HUES64 (cell line): ENCODE measurements around the gene FAM200B.
"Not testable (repeated sequence)": the region's sequence is repeated elsewhere in the genome, so short reads cannot be mapped to it uniquely, and the experiment has no call there.

Experiments used
- H3K27ac ChIP-seq: 2 replicates; pipeline ENCODE4 v1.7.0; 2013; ENCODE audit warnings: low read depth, low read length, inconsistent platforms
- H3K27me3 ChIP-seq: 2 replicates; pipeline ENCODE4 v1.6.1; 2013; ENCODE audit warnings: mild to moderate bottlenecking, low read length; ENCODE audit not compliant: insufficient read depth
- H3K36me3 ChIP-seq: 2 replicates; pipeline ENCODE4 v1.6.1; 2013; ENCODE audit warnings: mild to moderate bottlenecking, low read length; ENCODE audit not compliant: insufficient read depth
- H3K4me1 ChIP-seq: 2 replicates; pipeline ENCODE4 v1.6.1; 2013; ENCODE audit warnings: mild to moderate bottlenecking, low read length, moderate library complexity; ENCODE audit not compliant: insufficient read depth
- H3K4me3 ChIP-seq: 2 replicates; pipeline ENCODE4 v1.5.1; 2013; ENCODE audit warnings: mild to moderate bottlenecking, low read length, moderate library complexity
- H3K9ac ChIP-seq: 2 replicates; pipeline ENCODE4 v1.6.1; 2013; ENCODE audit warnings: mild to moderate bottlenecking, low read depth, low read length
- H3K9me3 ChIP-seq: 2 replicates; pipeline ENCODE4 v1.6.1; 2013; ENCODE audit warnings: low read depth, low read length; ENCODE audit not compliant: insufficient read depth
- WGBS: fragments of 150-250, 120-280 bp; methylation state at CpG from one replicate; pipeline ENCODE4 v1.1.7; 2013; ENCODE audit warnings: missing lambda C conversion rate; 5-methylcytosine and 5-hydroxymethylcytosine counted together

FAM200B gene

GRCh38 chr4:15716115-15716514 is 34.5 kb downstream of the FAM200B start:
- Histone ChIP-seq H3K4me1 (no peaks in the 10 kb centered on the region), H3K4me3 (no peak overlapping the region), H3K36me3 (no peaks in the 10 kb centered on the region), H3K27me3 (no peaks in the 10 kb centered on the region), H3K27ac (no peak overlapping the region), H3K9me3 (no peaks in the 10 kb centered on the region), H3K9ac (no peak overlapping the region)
- WGBS: 79% methylated on average over 3 of the region's 3 CpGs

GRCh38 chr4:15717086-15717485 is 35.5 kb downstream of the FAM200B start:
- no peak overlapping the region for H3K9ac ChIP-seq
- H3K9me3 ChIP-seq: no peaks in the 10 kb centered on the region
- no peaks in the 10 kb centered on the region for H3K36me3 ChIP-seq
- H3K27ac ChIP-seq: no peak overlapping the region
- WGBS: 96% methylated on average over 6 of the region's 6 CpGs
- H3K4me1 ChIP-seq: no peaks in the 10 kb centered on the region
- H3K27me3 ChIP-seq: no peaks in the 10 kb centered on the region
- no peak overlapping the region for H3K4me3 ChIP-seq

GRCh38 chr4:15717657-15718416 is 36.2 kb downstream of the FAM200B start:
- Histone ChIP-seq H3K4me3 (no peak overlapping the region), H3K27me3 (no peaks in the 10 kb centered on the region), H3K9ac (no peak overlapping the region), H3K9me3 (no peaks in the 10 kb centered on the region), H3K4me1 (no peaks in the 10 kb centered on the region), H3K36me3 (no peaks in the 10 kb centered on the region), H3K27ac (no peak overlapping the region)
- WGBS: 92% methylated on average over 3 of the region's 3 CpGs

GRCh38 chr4:15718465-15718864 is 36.8 kb downstream of the FAM200B start:
- WGBS: 95% methylated on average over 5 of the region's 5 CpGs
- H3K27me3 ChIP-seq: no peaks in the 10 kb centered on the region

GRCh38 chr4:15718959-15719358 is 37.3 kb downstream of the FAM200B start:
- WGBS: 91% methylated on average over 7 of the region's 7 CpGs
- Histone ChIP-seq H3K4me1 (no peaks in the 10 kb centered on the region), H3K27ac (no peak overlapping the region), H3K9me3 (no peaks in the 10 kb centered on the region), H3K36me3 (no peaks in the 10 kb centered on the region), H3K27me3 (no peaks in the 10 kb centered on the region), H3K4me3 (no peak overlapping the region), H3K9ac (no peak overlapping the region)

More at GRCh38 chr4:15718465-15718864, 36.8 kb downstream of the FAM200B start:
- H3K36me3 ChIP-seq: no peaks in the 10 kb centered on the region
- H3K9me3 ChIP-seq: no peaks in the 10 kb centered on the region
- no peak overlapping the region for H3K9ac ChIP-seq
- no peaks in the 10 kb centered on the region for H3K4me1 ChIP-seq
- H3K4me3 ChIP-seq: no peak overlapping the region
- no peak overlapping the region for H3K27ac ChIP-seq

GRCh38 chr4:15719506-15719905 is 37.9 kb downstream of the FAM200B start:
- H3K9ac ChIP-seq: no peak overlapping the region
- H3K27me3 ChIP-seq: no peaks in the 10 kb centered on the region
- H3K4me3 ChIP-seq: no peak overlapping the region
- WGBS: 87% methylated on average over 4 of the region's 4 CpGs
- H3K36me3 ChIP-seq: no peaks in the 10 kb centered on the region
- H3K9me3 ChIP-seq: no peaks in the 10 kb centered on the region
- no peak overlapping the region for H3K27ac ChIP-seq
- H3K4me1 ChIP-seq: no peaks in the 10 kb centered on the region

GRCh38 chr4:15720851-15721250 is 39.2 kb downstream of the FAM200B start:
- Histone ChIP-seq H3K9ac (no peak overlapping the region), H3K27me3 (no peaks in the 10 kb centered on the region), H3K4me3 (no peak overlapping the region), H3K9me3 (no peaks in the 10 kb centered on the region), H3K4me1 (no peaks in the 10 kb centered on the region), H3K27ac (no peak overlapping the region), H3K36me3 (no peaks in the 10 kb centered on the region)
- WGBS: 76% methylated on average over 2 of the region's 2 CpGs

GRCh38 chr4:15725608-15726007 is 44.0 kb downstream of the FAM200B start:
- Histone ChIP-seq H3K4me1 (no peaks in the 10 kb centered on the region), H3K27me3 (no peaks in the 10 kb centered on the region), H3K9me3 (no peaks in the 10 kb centered on the region), H3K36me3 (no peaks in the 10 kb centered on the region), H3K27ac (no peak overlapping the region), H3K4me3 (no peak overlapping the region), H3K9ac (no peak overlapping the region)
- WGBS: 91% methylated on average over 3 of the region's 4 CpGs

- Histone ChIP-seq H3K4me3 (no peak overlapping the region), H3K36me3 (no peaks in the 10 kb centered on the region), H3K9ac (no peak overlapping the region), H3K4me1 (no peaks in the 10 kb centered on the region), H3K9me3 (no peaks in the 10 kb centered on the region), H3K27me3 (no peaks in the 10 kb centered on the region), H3K27ac (no peak overlapping the region)
- 41% methylated on average over 3 of the region's 3 CpGs for WGBS
Observed at GRCh38 chr4:15729910-15730533, 48.4 kb downstream of the FAM200B start.

- WGBS: 73% methylated on average over 5 of the region's 5 CpGs
- not testable (repeated sequence) for H3K4me1 ChIP-seq, H3K4me3 ChIP-seq, H3K27me3 ChIP-seq, H3K9ac ChIP-seq, H3K36me3 ChIP-seq, H3K27ac ChIP-seq, H3K9me3 ChIP-seq
Observed at GRCh38 chr4:15733061-15733460, 51.4 kb downstream of the FAM200B start.

- Histone ChIP-seq H3K4me1 (no peaks in the 10 kb centered on the region), H3K27ac (no peak overlapping the region), H3K36me3 (no peaks in the 10 kb centered on the region), H3K4me3 (no peak overlapping the region), H3K27me3 (no peaks in the 10 kb centered on the region), H3K9me3 (no peaks in the 10 kb centered on the region), H3K9ac (no peak overlapping the region)
- 84% methylated on average over 5 of the region's 6 CpGs for WGBS
Observed at GRCh38 chr4:15735536-15735935, 53.9 kb downstream of the FAM200B start.
